HCT116 (cell line): ENCODE data around the gene GFAP.

Source experiments
- CTCF ChIP-seq, 3 experiments: fragments of 200-600 bp in 1 of 3; sonication (generic) in 1 of 3; IDR thresholded peaks in 2 of 3; conservative IDR thresholded peaks in 1 of 3; 2 replicates each; pipeline ENCODE4 v1.5.1; 2012 to 2017; ENCODE audit warnings: low read depth in 2 of 3, low read length in 2 of 3, antibody characterized with exemption in 1 of 3, borderline replicate concordance in 1 of 3, control low read depth in 1 of 3, mild to moderate bottlenecking in 1 of 3, mixed read lengths in 1 of 3, mixed run types in 1 of 3, moderate library complexity in 1 of 3; ENCODE audit not compliant: insufficient read depth in 1 of 3
- EZH2 ChIP-seq: fragments of 200-600 bp; sonication (generic); IDR thresholded peaks from 2 replicates; pipeline ENCODE4 v1.6.1; 2017; ENCODE audit warnings: antibody characterized with exemption, mixed run types
- FOSL1 ChIP-seq: IDR thresholded peaks from 2 replicates; pipeline ENCODE4 v1.6.1; 2012; ENCODE audit warnings: low read depth
- POLR2A ChIP-seq: IDR thresholded peaks from 2 replicates; pipeline ENCODE4 v1.7.0; 2011; ENCODE audit warnings: borderline replicate concordance; ENCODE audit not compliant: insufficient read depth, insufficient read length; ENCODE audit errors: extremely low read depth
- POLR2AphosphoS5 ChIP-seq: IDR thresholded peaks from 2 replicates; pipeline ENCODE4 v1.6.1; 2011; ENCODE audit warnings: mild to moderate bottlenecking, low read depth, low read length, moderate library complexity
- RAD21 ChIP-seq: IDR thresholded peaks from 2 replicates; pipeline ENCODE4 v1.6.1; 2012; ENCODE audit warnings: low read depth, mild to moderate bottlenecking

- TF ChIP-seq POLR2AphosphoS5 (no peak), POLR2A (no peak), FOSL1 (no peak), RAD21 (no peak), EZH2 (no peak), CTCF (IDR thresholded peaks at IDR 0.05 in 2 of 3, conservative IDR thresholded peaks at IDR 0.05 in 1 of 3; ENCODE audit: borderline replicate concordance in 1 of 3, insufficient read depth in 1 of 3, low read depth in 2 of 3, low read length in 2 of 3) (no peak)
Observed at GRCh38 chr17:44894642-44895041, 20.7 kb downstream of the GFAP start.
